Stimulated activated CD4-positive, alpha-beta T cell treated with anti-CD3 and anti-CD28 coated beads, Interleukin-12 subunit alpha, Interleukin-12 subunit beta, amount 100 ng/mL, for 24 hours (primary cell): ENCODE measurements around the gene CS.
"Not testable (repeated sequence)": the region's sequence is repeated elsewhere in the genome, so short reads cannot be mapped to it uniquely, and the experiment has no call there.

ENCODE experiments used
- DNase-seq, 2 experiments: peaks; one replicate each; pipeline ENCODE4 v3.0.0-alpha.2; 2020; ENCODE audit warnings: low read depth in 2 of 2

Gene CS

GRCh38 chr12:56280849-56281248 lies 19.3 kb downstream of the CS start:
- DNase-seq: no peak

- DNase-seq: no peak
Observed at GRCh38 chr12:56278905-56279304, 21.2 kb downstream of the CS start.

- no peak for DNase-seq
Observed at GRCh38 chr12:56274299-56274698, 25.8 kb downstream of the CS start.

- not testable (repeated sequence) for DNase-seq
Observed at GRCh38 chr12:56272468-56272867, 27.7 kb downstream of the CS start.

- no peak for DNase-seq
Observed at GRCh38 chr12:56271031-56271430, 29.1 kb downstream of the CS start.

- DNase-seq: no peak
Observed at GRCh38 chr12:56267443-56268071, 32.6 kb downstream of the CS start.

- DNase-seq: peak; percentile 71 to 87
Observed at GRCh38 chr12:56266693-56267442, 33.3 kb downstream of the CS start, which contains the start of gene COQ10A. Gene COQ10A (plus strand): TSS chr12:56266942. CDS start chr12:56267119, 177 bp downstream.

- not testable (repeated sequence) for DNase-seq
Observed at GRCh38 chr12:56266068-56266692, 34.0 kb downstream of the CS start.

GRCh38 chr12:56262955-56263354 lies 37.2 kb downstream of the CS start:
- DNase-seq: not testable (repeated sequence)

- no peak for DNase-seq
Observed at GRCh38 chr12:56261503-56262232, 38.5 kb downstream of the CS start.

GRCh38 chr12:56260921-56261320 lies 39.2 kb downstream of the CS start:
- no peak for DNase-seq

- DNase-seq: no peak
Observed at GRCh38 chr12:56260380-56260779, 39.8 kb downstream of the CS start.

- no peak for DNase-seq
Observed at GRCh38 chr12:56258820-56259183, 41.3 kb downstream of the CS start.

GRCh38 chr12:56258068-56258819 lies 41.9 kb downstream of the CS start, which contains the start of gene ANKRD52:
Gene ANKRD52 (minus strand): TSS chr12:56258384. CDS start chr12:56258269, 115 bp downstream.
- peak; percentile 54 to 71 for DNase-seq

GRCh38 chr12:56257491-56258067 lies 42.6 kb downstream of the CS start:
- peak in 1 of 2 experiments; percentile 4 for DNase-seq

- DNase-seq: no peak
Observed at GRCh38 chr12:56257071-56257470, 43.1 kb downstream of the CS start.

GRCh38 chr12:56256326-56256960 lies 43.7 kb downstream of the CS start:
- DNase-seq: no peak

- DNase-seq: no peak
Observed at GRCh38 chr12:56255671-56256070, 44.5 kb downstream of the CS start.

GRCh38 chr12:56253091-56253490 lies 47.0 kb downstream of the CS start:
- no peak for DNase-seq

- DNase-seq: no peak
Observed at GRCh38 chr12:56252649-56253048, 47.5 kb downstream of the CS start.
